ENCODE results near the gene LPAR6. TPM values are rescaled to one million over a fixed set of nuclear protein-coding genes. Genes with fewer than 3 reads are reported as not detected.

Gene LPAR6
- total RNA-seq, 3 donors from 2014 or later: 23.7 to 44.2 (median 40.5) TPM

DNA sequence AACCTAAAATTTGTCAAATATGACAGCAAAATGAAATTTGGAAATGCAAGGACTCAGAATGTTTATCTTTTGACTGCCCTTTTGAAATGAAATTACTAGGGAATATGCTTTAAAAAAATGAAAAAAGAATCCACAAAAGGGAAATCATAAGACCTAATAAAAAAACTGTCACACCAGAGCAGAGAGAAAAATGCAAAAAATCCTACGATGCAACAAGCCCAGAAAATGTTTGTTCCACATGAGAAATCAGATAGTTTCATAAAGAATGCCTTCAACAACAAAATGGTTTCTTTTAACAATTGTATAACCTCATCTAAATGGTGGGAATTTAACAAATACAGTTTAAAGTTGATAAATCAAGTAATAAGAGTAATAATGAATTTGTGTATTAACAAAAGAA is 8.0 kb downstream of the LPAR6 start:
- Histone ChIP-seq H3K27me3 (no peaks in the 10 kb centered on the region), H3K27ac (peak overlapping the region; percentile 16 to 84), H3K36me3 (no peaks in the 10 kb centered on the region), H3K9me3 (no peaks in the 10 kb centered on the region), H3K4me3 (peak overlapping the region in 1 of 3 donors; percentile 13), H3K4me1 (peaks cover 0 to 14% of the 10 kb centered on the region in 2 donors)
- TF ChIP-seq, protein P1, sequence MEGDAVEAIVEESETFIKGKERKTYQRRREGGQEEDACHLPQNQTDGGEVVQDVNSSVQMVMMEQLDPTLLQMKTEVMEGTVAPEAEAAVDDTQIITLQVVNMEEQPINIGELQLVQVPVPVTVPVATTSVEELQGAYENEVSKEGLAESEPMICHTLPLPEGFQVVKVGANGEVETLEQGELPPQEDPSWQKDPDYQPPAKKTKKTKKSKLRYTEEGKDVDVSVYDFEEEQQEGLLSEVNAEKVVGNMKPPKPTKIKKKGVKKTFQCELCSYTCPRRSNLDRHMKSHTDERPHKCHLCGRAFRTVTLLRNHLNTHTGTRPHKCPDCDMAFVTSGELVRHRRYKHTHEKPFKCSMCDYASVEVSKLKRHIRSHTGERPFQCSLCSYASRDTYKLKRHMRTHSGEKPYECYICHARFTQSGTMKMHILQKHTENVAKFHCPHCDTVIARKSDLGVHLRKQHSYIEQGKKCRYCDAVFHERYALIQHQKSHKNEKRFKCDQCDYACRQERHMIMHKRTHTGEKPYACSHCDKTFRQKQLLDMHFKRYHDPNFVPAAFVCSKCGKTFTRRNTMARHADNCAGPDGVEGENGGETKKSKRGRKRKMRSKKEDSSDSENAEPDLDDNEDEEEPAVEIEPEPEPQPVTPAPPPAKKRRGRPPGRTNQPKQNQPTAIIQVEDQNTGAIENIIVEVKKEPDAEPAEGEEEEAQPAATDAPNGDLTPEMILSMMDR (IDR thresholded peaks at IDR 0.05): no peak
- TF ChIP-seq POLR2AphosphoS5 (IDR thresholded peaks at IDR 0.05) (no peak), POLR2A (IDR thresholded peaks at IDR 0.05) (no peak)
- intact Hi-C loops (cut with DNase I; ENCODE audit: low total_unique reads): no loop called here
- DNase-seq (ENCODE audit: low spot score in 2 of 2): no peak

GRCh38 chr13:48403913-48404312 is 9.0 kb downstream of the LPAR6 start:
- Histone ChIP-seq H3K36me3 (no peaks in the 10 kb centered on the region), H3K9me3 (no peaks in the 10 kb centered on the region), H3K27ac (peak overlapping the region; percentile 77 to 84), H3K4me3 (no peak overlapping the region), H3K27me3 (no peaks in the 10 kb centered on the region), H3K4me1 (peaks cover 0 to 14% of the 10 kb centered on the region in 2 donors)
- intact Hi-C loops (cut with DNase I; ENCODE audit: low total_unique reads): no loop called here
- no peak for DNase-seq (ENCODE audit: low spot score in 2 of 2)
- TF ChIP-seq POLR2A (IDR thresholded peaks at IDR 0.05): no peak
- TF ChIP-seq, protein P1 (IDR thresholded peaks at IDR 0.05): no peak
- no peak for TF ChIP-seq POLR2AphosphoS5 (IDR thresholded peaks at IDR 0.05)

DNA sequence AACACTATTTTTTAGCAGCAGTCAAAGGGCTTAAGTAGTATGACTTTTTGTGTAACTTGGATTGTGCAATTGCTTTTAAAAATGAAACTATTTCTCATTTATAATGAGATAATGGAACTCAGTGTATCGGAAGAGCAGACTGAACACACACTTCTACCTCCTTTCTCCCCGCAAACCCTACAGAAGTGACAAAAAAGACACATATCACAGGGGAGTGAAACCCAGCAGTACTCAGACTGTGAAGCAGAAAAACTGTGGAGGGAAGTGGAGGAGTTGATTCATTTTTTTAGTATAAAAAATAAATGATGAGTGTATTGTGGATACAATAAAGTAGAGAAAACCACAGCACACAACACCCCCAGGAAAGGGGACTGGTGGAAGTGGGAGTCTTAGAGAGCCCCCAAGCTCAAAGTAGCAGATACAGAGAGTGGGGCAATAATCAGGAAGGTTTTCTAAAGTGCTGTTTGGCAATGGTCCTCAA is 9.7 kb downstream of the LPAR6 start:
- Histone ChIP-seq H3K4me3 (peak overlapping the region; percentile 23 to 50 (median 27)), H3K4me1 (peaks cover 0 to 14% of the 10 kb centered on the region in 2 donors), H3K27ac (peak overlapping the region; percentile 77 to 84), H3K27me3 (no peaks in the 10 kb centered on the region), H3K9me3 (no peaks in the 10 kb centered on the region), H3K36me3 (no peaks in the 10 kb centered on the region)
- intact Hi-C loops (cut with DNase I; ENCODE audit: low total_unique reads): no loop called here
- no peak for DNase-seq (ENCODE audit: low spot score in 2 of 2)
- TF ChIP-seq, protein P1 (IDR thresholded peaks at IDR 0.05): no peak
- peak in 2 of 3 donors; percentile 12 to 33 for TF ChIP-seq POLR2AphosphoS5 (IDR thresholded peaks at IDR 0.05)

DNA sequence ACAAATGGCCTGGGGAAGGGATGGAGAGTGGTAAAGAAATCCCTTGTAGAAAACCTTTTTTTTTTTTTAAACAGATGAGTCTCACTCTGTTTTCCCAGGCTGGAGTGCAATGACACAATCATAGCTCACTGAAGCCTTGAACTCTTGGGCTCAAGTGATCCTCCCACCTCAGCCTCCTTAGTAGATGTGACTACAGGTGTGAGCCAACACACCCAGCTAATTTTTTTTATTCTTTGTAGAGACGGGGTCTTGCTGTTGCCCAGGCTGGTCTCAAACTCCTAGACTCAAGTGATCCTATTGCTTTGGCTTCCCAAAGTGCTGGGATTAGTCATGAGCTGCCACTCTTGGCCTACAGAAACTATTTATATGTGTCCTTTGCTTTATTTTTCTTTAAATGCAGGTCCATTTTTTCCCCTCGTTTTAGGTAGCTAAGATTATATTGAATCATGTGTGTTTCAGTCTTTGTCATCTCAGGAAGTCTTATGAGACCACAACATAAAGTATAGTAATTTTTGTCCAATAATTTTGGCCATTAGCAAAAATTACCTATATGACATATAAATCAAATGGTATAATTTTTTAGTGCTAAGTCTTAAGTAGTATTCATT is 10.5 kb downstream of the LPAR6 start:
- Histone ChIP-seq H3K4me3 (no peak overlapping the region), H3K36me3 (no peaks in the 10 kb centered on the region), H3K4me1 (peaks cover 0 to 14% of the 10 kb centered on the region in 2 donors), H3K27ac (peak overlapping the region; percentile 72 to 82), H3K9me3 (no peaks in the 10 kb centered on the region), H3K27me3 (no peaks in the 10 kb centered on the region)
- TF ChIP-seq POLR2A (IDR thresholded peaks at IDR 0.05) (no peak), POLR2AphosphoS5 (IDR thresholded peaks at IDR 0.05) (no peak)
- TF ChIP-seq, protein P1 (IDR thresholded peaks at IDR 0.05): no peak
- DNase-seq (ENCODE audit: low spot score in 2 of 2): no peak
- intact Hi-C loops (cut with DNase I; ENCODE audit: low total_unique reads): no loop called here

GRCh38 chr13:48401480-48401879 is 11.4 kb downstream of the LPAR6 start:
- peak overlapping the region; percentile 81 to 82 for H3K27ac ChIP-seq
- peaks cover 0 to 14% of the 10 kb centered on the region in 2 donors for H3K4me1 ChIP-seq
- no peaks in the 10 kb centered on the region for H3K36me3 ChIP-seq
- TF ChIP-seq, protein P1 (IDR thresholded peaks at IDR 0.05): no peak
- TF ChIP-seq POLR2A (IDR thresholded peaks at IDR 0.05) (no peak), POLR2AphosphoS5 (IDR thresholded peaks at IDR 0.05) (no peak)
- no peak for DNase-seq (ENCODE audit: low spot score in 2 of 2)
- H3K27me3 ChIP-seq: no peaks in the 10 kb centered on the region
- intact Hi-C loops (cut with DNase I; ENCODE audit: low total_unique reads): no loop called here
- H3K4me3 ChIP-seq: peak overlapping the region in 1 of 3 donors; percentile 33
- no peaks in the 10 kb centered on the region for H3K9me3 ChIP-seq
